ENCODE data around the gene ACVRL1. TPM values are rescaled to one million over a fixed set of nuclear protein-coding genes. Genes with fewer than 3 reads are reported as not detected.

Gene ACVRL1
- total and polyA plus RNA-seq, 9 of the 15 experiments (the other 6 are each of a cell fraction or from before 2014, with no cell fraction given): 0.07 to 1.4 (median 0.30) TPM

GRCh38 chr12:51925346-51926063 lies 18.2 kb downstream of the ACVRL1 start:
- 13% methylated on average over 3 of the region's 3 CpGs for WGBS (ENCODE audit: insufficient coverage, low coverage, missing lambda C conversion rate)
- FAIRE-seq (no peak), ATAC-seq (peak; percentile 47), DNase-seq (ENCODE audit: extremely low read depth in 1 of 4, low spot score in 3 of 4) (peak in 1 of 4 experiments; percentile 50)
- ChIA-PET CTCF (ENCODE audit: low intra/inter-chr PET ratio) (interaction anchor here (0.5 to 2.6 kb wide), 2 partner anchors 55 to 58 kb away, joined by 3 to 12 read pairs; no protein-coding TSS in a partner anchor), POLR2A (interaction anchor here (0.8 to 1.4 kb wide), 5 partner anchors 9 to 540 kb away, joined by 3 to 6 read pairs (median 5); no protein-coding TSS in a partner anchor)
- H3K9me1 ChIP-seq (ENCODE audit: control insufficient read depth, insufficient read depth, low read length): no peaks in the 10 kb centered on the region
- intact Hi-C loops (cut with micrococcal nuclease): loop anchor here (1.0 kb wide), 1 partner anchor 55 kb away; no protein-coding TSS in a partner anchor
- peak overlapping the region; percentile 88 for H2AFZ ChIP-seq (ENCODE audit: low read depth, low read length)
- peak overlapping the region; percentile 38 to 66; a peak in 3 of 4 replicates for H3K9ac ChIP-seq (ENCODE audit: insufficient read depth in 1 of 2, low read depth in 2 of 2, low read length in 2 of 2)
- H3K36me3 ChIP-seq (ENCODE audit: control insufficient read depth, insufficient read depth, low read length): no peaks in the 10 kb centered on the region
- no peaks in the 10 kb centered on the region; the same call in 1 of the 2 replicates for H3K9me3 ChIP-seq (replicated peaks; ENCODE audit: control insufficient read depth, insufficient read depth, low read depth, low read length)
- H3K4me3 ChIP-seq: no peak overlapping the region
- in situ Hi-C loops (cut with MboI): no loop called here
- H3K27ac ChIP-seq (ENCODE audit: extremely low read depth, low read depth, low read length): peak overlapping the region; percentile 92
- H3K4me2 ChIP-seq (ENCODE audit: insufficient read depth, low read length): peak overlapping the region; percentile 61
- no TSS peak for BruUV-seq (replicated peaks)
- no peaks in the 10 kb centered on the region for H3K79me2 ChIP-seq (ENCODE audit: control insufficient read depth, insufficient read depth, low read length)
- H3K4me1 ChIP-seq (replicated peaks in 1 of 2; ENCODE audit: control insufficient read depth in 2 of 2, insufficient read depth in 2 of 2, low read length in 2 of 2): peaks cover 34% of the 10 kb centered on the region in 2 experiments
- no peaks in the 10 kb centered on the region for H3K27me3 ChIP-seq (ENCODE audit: control insufficient read depth in 2 of 2, insufficient read depth in 2 of 2, low read length in 2 of 2)
- peaks cover 2% of the 10 kb centered on the region; the same call in 1 of the 2 replicates for H4K20me1 ChIP-seq (replicated peaks; ENCODE audit: control insufficient read depth, insufficient read depth, low read length)
- no peak; the same call in 1 of the 2 replicates for TF ChIP-seq SMARCE1 (IDR thresholded peaks at IDR 0.05)
- TF ChIP-seq ASH1L (IDR thresholded peaks at IDR 0.05; ENCODE audit: borderline replicate concordance, low read depth, partially characterized antibody): no peak
- TF ChIP-seq ARID1B (IDR thresholded peaks at IDR 0.05): peak; percentile 5; the same call in 1 of the 2 replicates
- TF ChIP-seq ZBTB5 (IDR thresholded peaks at IDR 0.05): no peak
- 0 out of 2 replicates have a peak, but pooled peaks have one; percentile 13 for TF ChIP-seq MTA1 (IDR thresholded peaks at IDR 0.05; ENCODE audit: borderline replicate concordance)
- TF ChIP-seq SRF (CRISPR knock-in tag; IDR thresholded peaks at IDR 0.05): no peak
- TF ChIP-seq MAFK (IDR thresholded peaks at IDR 0.05; ENCODE audit: low read length): no peak
- TF ChIP-seq EP300 (IDR thresholded peaks at IDR 0.05; ENCODE audit: low read length): peak; percentile 33; the same call in 1 of the 2 replicates
- TF ChIP-seq ZNF23 (CRISPR knock-in tag; IDR thresholded peaks at IDR 0.05): no peak
- TF ChIP-seq ZNF197 (CRISPR knock-in tag; IDR thresholded peaks at IDR 0.05; ENCODE audit: low read depth): peak; percentile 77
- peak in 1 of 2 experiments; percentile 23; a peak in 2 of 4 replicates for TF ChIP-seq KDM1A (IDR thresholded peaks at IDR 0.05)
- 0 out of 2 replicates have a peak, but pooled peaks have one; percentile 55 for TF ChIP-seq ZEB2 (IDR thresholded peaks at IDR 0.05)
- no peak for TF ChIP-seq XRCC3 (IDR thresholded peaks at IDR 0.05)
- TF ChIP-seq ZBTB17 (CRISPR knock-in tag; IDR thresholded peaks at IDR 0.05): no peak
- TF ChIP-seq CXXC5 (CRISPR knock-in tag; IDR thresholded peaks at IDR 0.05): no peak
- TF ChIP-seq GATA2 (CRISPR knock-in tag; IDR thresholded peaks at IDR 0.05): peak; percentile 52
- 0 out of 2 replicates have a peak, but pooled peaks have one; percentile 4 for TF ChIP-seq PKNOX1 (IDR thresholded peaks at IDR 0.05)
- TF ChIP-seq PYGO2 (tag; IDR thresholded peaks at IDR 0.05): no peak
- 0 out of 2 replicates have a peak, but pooled peaks have one; percentile 58 for TF ChIP-seq ADNP (tag; IDR thresholded peaks at IDR 0.05)
- TF ChIP-seq PCBP1 (IDR thresholded peaks at IDR 0.05; ENCODE audit: low read depth, low read length, poor library complexity, severe bottlenecking): no peak
- peak; percentile 76; the same call in 1 of the 2 replicates for TF ChIP-seq CTBP1 (IDR thresholded peaks at IDR 0.05; ENCODE audit: borderline replicate concordance)
